ENCODE measurements around the gene ANXA2.
"Not testable (repeated sequence)": the region's sequence is repeated elsewhere in the genome, so short reads cannot be mapped to it uniquely, and the experiment has no call there.

Gene ANXA2

GRCh38 chr15:60410350-60410749 lies 12.6 kb upstream of the ANXA2 start:
- DNase-seq (ENCODE audit: low read depth): not testable (repeated sequence)

GRCh38 chr15:60408463-60408981 lies 10.7 kb upstream of the ANXA2 start:
- no peak for DNase-seq (ENCODE audit: low read depth)

- no peak for DNase-seq (ENCODE audit: low read depth)
Observed at GRCh38 chr15:60407415-60407805, 9.6 kb upstream of the ANXA2 start.

- DNase-seq (ENCODE audit: low read depth): no peak
Observed at GRCh38 chr15:60406513-60407414, 9.0 kb upstream of the ANXA2 start.

GRCh38 chr15:60405399-60405798 lies 7.6 kb upstream of the ANXA2 start:
- DNase-seq (ENCODE audit: low read depth): no peak

- DNase-seq (ENCODE audit: low read depth): not testable (repeated sequence)
Observed at GRCh38 chr15:60404351-60404750, 6.6 kb upstream of the ANXA2 start.

- no peak for DNase-seq (ENCODE audit: low read depth)
Observed at GRCh38 chr15:60400944-60401343, 3.2 kb upstream of the ANXA2 start.

- no peak for DNase-seq (ENCODE audit: low read depth)
Observed at GRCh38 chr15:60399931-60400330, 2.1 kb upstream of the ANXA2 start.

GRCh38 chr15:60399246-60399915 lies 1.6 kb upstream of the ANXA2 start:
- no peak for DNase-seq (ENCODE audit: low read depth)

- peak; percentile 15 for DNase-seq (ENCODE audit: low read depth)
Observed at GRCh38 chr15:60396958-60397771, 621 bp downstream of the ANXA2 start.

GRCh38 chr15:60396560-60396957 lies 1.2 kb downstream of the ANXA2 start:
- no peak for DNase-seq (ENCODE audit: low read depth)

- DNase-seq (ENCODE audit: low read depth): no peak
Observed at GRCh38 chr15:60396100-60396499, 1.7 kb downstream of the ANXA2 start.

- DNase-seq (ENCODE audit: low read depth): no peak
Observed at GRCh38 chr15:60395276-60396011, 2.3 kb downstream of the ANXA2 start.

GRCh38 chr15:60394689-60395097 lies 3.1 kb downstream of the ANXA2 start:
- DNase-seq (ENCODE audit: low read depth): no peak

- no peak for DNase-seq (ENCODE audit: low read depth)
Observed at GRCh38 chr15:60392986-60393790, 4.6 kb downstream of the ANXA2 start.

- no peak for DNase-seq (ENCODE audit: low read depth)
Observed at GRCh38 chr15:60392601-60392985, 5.2 kb downstream of the ANXA2 start.

- no peak for DNase-seq (ENCODE audit: low read depth)
Observed at GRCh38 chr15:60391722-60392315, 6.0 kb downstream of the ANXA2 start.

GRCh38 chr15:60390871-60391501 lies 6.8 kb downstream of the ANXA2 start:
- no peak for DNase-seq (ENCODE audit: low read depth)

GRCh38 chr15:60390231-60390630 lies 7.6 kb downstream of the ANXA2 start:
- DNase-seq (ENCODE audit: low read depth): no peak
